Natural killer cell (primary cell): Measurements from ENCODE around the gene PTPRA. TPM values are rescaled to one million over a fixed set of nuclear protein-coding genes. Genes with fewer than 3 reads are reported as not detected.

Experiments
- ATAC-seq, 3 donors: fragments of 150-1000 bp in 2 of 3; fragments of 200-7000 bp in 1 of 3; cut with Tn5 transposase; 1 replicate in 1 of 3; 2 replicates in 2 of 3; pipeline ENCODE4 v1.10.0; 2021; ENCODE audit warnings: mild to moderate bottlenecking in 2 of 3, moderate library complexity in 2 of 3
- DNase-seq, 2 donors: peaks; one replicate each; pipeline versions ENCODE4 v3.0.0 to v3.0.0-alpha.2; 2013 to 2021; ENCODE audit warnings: mixed read lengths in 1 of 2
- H3K27ac ChIP-seq: one replicate; pipeline ENCODE4 v1.5.1; 2013; ENCODE audit warnings: mild to moderate bottlenecking, low read length
- H3K27me3 ChIP-seq: one replicate; pipeline ENCODE4 v1.6.1; 2013; ENCODE audit warnings: low read length; ENCODE audit not compliant: control insufficient read depth, insufficient read depth
- H3K36me3 ChIP-seq: one replicate; pipeline ENCODE4 v1.6.1; 2013; ENCODE audit warnings: low read length; ENCODE audit not compliant: control insufficient read depth, insufficient read depth
- H3K4me1 ChIP-seq: one replicate; pipeline ENCODE4 v1.6.1; 2013; ENCODE audit warnings: low read length; ENCODE audit not compliant: control insufficient read depth, insufficient read depth
- H3K4me3 ChIP-seq: one replicate; pipeline ENCODE4 v1.5.1; 2013; ENCODE audit warnings: low read length
- H3K9me3 ChIP-seq: one replicate; pipeline ENCODE4 v1.6.1; 2013; ENCODE audit warnings: low read length; ENCODE audit not compliant: control insufficient read depth, insufficient read depth
- H3K27ac Mint-ChIP-seq, 2 donors: one replicate each; pipeline ENCODE4 v1.8.0; 2022; ENCODE audit warnings: mild to moderate bottlenecking in 2 of 2, mixed read lengths in 2 of 2, moderate library complexity in 1 of 2
- H3K27me3 Mint-ChIP-seq, 2 donors: one replicate each; pipeline ENCODE4 v1.8.0; 2022; ENCODE audit warnings: low read depth in 2 of 2, mixed read lengths in 2 of 2
- H3K36me3 Mint-ChIP-seq: one replicate; pipeline ENCODE4 v1.8.0; 2022; ENCODE audit warnings: mixed read lengths
- H3K4me1 Mint-ChIP-seq, 2 donors: one replicate each; pipeline ENCODE4 v1.8.0; 2022; ENCODE audit warnings: mixed read lengths in 2 of 2
- H3K4me3 Mint-ChIP-seq: one replicate; pipeline ENCODE4 v1.8.0; 2022; ENCODE audit warnings: mild to moderate bottlenecking, moderate library complexity, mixed read lengths
- H3K9me3 Mint-ChIP-seq, 2 donors: one replicate each; pipeline ENCODE4 v1.8.0; 2022; ENCODE audit warnings: mixed read lengths in 2 of 2
- CTCF ChIP-seq: fragments of 200-600 bp; IDR thresholded peaks from one replicate; pipeline ENCODE4 v1.8.0; 2022; ENCODE audit warnings: antibody characterized with exemption
- WGBS: methylation state at CpG from one replicate; pipeline ENCODE4 v1.1.7; 2013; ENCODE audit warnings: missing lambda C conversion rate; ENCODE audit not compliant: insufficient coverage; 5-methylcytosine and 5-hydroxymethylcytosine counted together
- intact Hi-C: fragments of 100-400 bp; cut with micrococcal nuclease; formaldehyde crosslinking; loops from one replicate; pipeline ENCODE4 v1.14.2; 2022
- total RNA-seq, 4 donors: library from RNA; stranded (reverse); fragments of 120-200 nt in 1 of 4; gene quantifications; one replicate each; pipeline versions ENCODE4 v1.2.3 to v1.2.4, GENCODE V29; 2013 to 2022

The PTPRA gene
- total RNA-seq, 3 donors from 2014 or later (not counting 1 experiment from before 2014, with no cell fraction given) = 125 to 172 (median 141) TPM

DNA sequence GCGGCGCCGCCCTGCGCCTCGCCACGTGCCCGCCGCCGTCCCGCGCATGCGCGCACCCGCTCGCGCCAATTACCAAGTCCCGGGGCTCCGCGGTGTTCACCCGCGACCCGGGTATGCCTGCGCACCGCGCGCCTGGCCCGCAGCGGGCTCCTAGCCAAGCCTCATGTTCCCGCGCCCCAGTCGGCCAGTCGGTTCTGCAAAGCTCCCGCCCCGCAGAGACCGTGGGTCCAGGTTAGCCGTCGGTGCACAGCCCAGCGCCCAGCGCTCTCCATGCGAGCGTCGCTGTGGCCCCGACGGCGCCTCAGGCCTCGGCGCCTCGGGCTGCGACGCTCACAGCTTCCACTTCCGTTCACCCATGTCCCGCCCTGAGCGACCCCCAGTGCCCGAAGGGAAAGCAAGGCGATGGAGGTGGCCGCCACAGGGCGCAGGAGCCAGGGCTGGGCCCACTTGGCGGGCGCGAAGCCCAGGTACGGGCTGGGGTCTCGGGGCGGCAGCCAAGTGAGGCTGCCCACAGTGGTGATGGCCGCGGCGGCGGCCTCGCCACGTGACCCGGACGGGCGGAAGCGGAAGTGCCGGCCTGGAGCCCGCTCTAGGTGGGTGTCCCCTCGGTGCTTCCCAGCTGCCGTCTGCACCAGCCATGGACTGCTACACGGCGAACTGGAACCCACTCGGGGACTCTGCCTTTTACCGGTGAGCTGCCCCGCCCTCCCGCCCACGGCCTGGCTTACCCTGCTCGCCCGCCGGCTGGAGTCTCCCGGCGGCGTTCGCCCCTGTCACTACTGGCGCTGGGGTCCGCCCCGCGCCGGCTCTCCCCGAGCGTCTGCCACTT lies 32.9 kb upstream of the PTPRA start, which contains the start of the genes PCED1A and VPS16:
Gene PCED1A (minus strand): TSS at position 518 of the 829 bp plus-strand sequence. CDS start 743 bp downstream, outside the sequence.
Gene VPS16 (plus strand): TSS at position 608 of the 829 bp plus-strand sequence. CDS start 30 bp downstream, at position 638.
- Histone ChIP-seq H3K9me3 (no peaks in the 10 kb centered on the region), H3K27ac (peak within 1 kb of the TSS; percentile 81), H3K4me3 (peak within 1 kb of the TSS; percentile 83), H3K27me3 (no peaks in the 10 kb centered on the region), H3K36me3 (peaks cover 7% of the 10 kb centered on the region), H3K4me1 (peaks cover 26% of the 10 kb centered on the region)
- Mint-ChIP-seq H3K4me3 (peak within 1 kb of the TSS; percentile 94), H3K36me3 (no peaks in the 10 kb centered on the region), H3K9me3 (no peaks in the 10 kb centered on the region), H3K27me3 (no peaks in the 10 kb centered on the region), H3K4me1 (peaks cover 30 to 55% of the 10 kb centered on the region in 2 donors), H3K27ac (peak within 1 kb of the TSS; percentile 81 to 95)
- intact Hi-C loops = loop anchor here (1.0 to 2.0 kb wide), 2 partner anchors 12 to 32 kb away; partner anchors contain the start of gene PTPRA
- no peak for TF ChIP-seq CTCF
- ATAC-seq = peak; percentile 95 to 97 (median 96)
- peak; percentile 90 to 94 for DNase-seq
- WGBS = 5% methylated on average over 98 of the region's 98 CpGs

GRCh38 chr20:2840967-2841531 lies 32.2 kb upstream of the PTPRA start:
- H3K4me3 ChIP-seq = peak overlapping the region; percentile 83
- no peaks in the 10 kb centered on the region for H3K27me3 ChIP-seq
- peak overlapping the region; percentile 54 for H3K27ac ChIP-seq
- no peaks in the 10 kb centered on the region for H3K9me3 ChIP-seq
- intact Hi-C loops = loop anchor here (1.0 to 2.0 kb wide), 2 partner anchors 11 to 32 kb away; partner anchors contain the start of gene PTPRA
- DNase-seq = peak; percentile 37 to 52
- peak overlapping the region; percentile 81 to 95 for H3K27ac Mint-ChIP-seq
- 11% methylated on average over 33 of the region's 33 CpGs for WGBS
- peak overlapping the region; percentile 94 for H3K4me3 Mint-ChIP-seq
- peaks cover 26% of the 10 kb centered on the region for H3K4me1 ChIP-seq
- H3K27me3 Mint-ChIP-seq = no peaks in the 10 kb centered on the region
- no peaks in the 10 kb centered on the region for H3K9me3 Mint-ChIP-seq
- H3K4me1 Mint-ChIP-seq = peaks cover 30 to 55% of the 10 kb centered on the region in 2 donors
- ATAC-seq = peak; percentile 32 to 52 (median 46)
- H3K36me3 Mint-ChIP-seq = no peaks in the 10 kb centered on the region
- no peak for TF ChIP-seq CTCF
- H3K36me3 ChIP-seq = peaks cover 7% of the 10 kb centered on the region

- intact Hi-C loops = no loop called here
- Mint-ChIP-seq H3K9me3 (no peaks in the 10 kb centered on the region), H3K4me3 (no peak overlapping the region), H3K36me3 (no peaks in the 10 kb centered on the region), H3K27me3 (no peaks in the 10 kb centered on the region), H3K27ac (no peak overlapping the region), H3K4me1 (peaks cover 23 to 39% of the 10 kb centered on the region in 2 donors)
- 80% methylated on average over 2 of the region's 2 CpGs for WGBS
- no peak for ATAC-seq
- peaks cover 4% of the 10 kb centered on the region for H3K36me3 ChIP-seq
- H3K4me1 ChIP-seq = peaks cover 10% of the 10 kb centered on the region
- H3K4me3 ChIP-seq = no peak overlapping the region
- DNase-seq = no peak
- TF ChIP-seq CTCF = no peak
- no peaks in the 10 kb centered on the region for H3K27me3 ChIP-seq
- H3K27ac ChIP-seq = no peak overlapping the region
- no peaks in the 10 kb centered on the region for H3K9me3 ChIP-seq
These were observed 27.7 kb upstream of the PTPRA start for GRCh38 chr20:2845607-2846006.
